Measurements from ENCODE around the gene CA11. TPM values are rescaled to one million over a fixed set of nuclear protein-coding genes. Genes with fewer than 3 reads are reported as not detected.

Gene CA11
- total RNA-seq, 2 donors from 2014 or later: 3.0 to 4.6 TPM

DNA sequence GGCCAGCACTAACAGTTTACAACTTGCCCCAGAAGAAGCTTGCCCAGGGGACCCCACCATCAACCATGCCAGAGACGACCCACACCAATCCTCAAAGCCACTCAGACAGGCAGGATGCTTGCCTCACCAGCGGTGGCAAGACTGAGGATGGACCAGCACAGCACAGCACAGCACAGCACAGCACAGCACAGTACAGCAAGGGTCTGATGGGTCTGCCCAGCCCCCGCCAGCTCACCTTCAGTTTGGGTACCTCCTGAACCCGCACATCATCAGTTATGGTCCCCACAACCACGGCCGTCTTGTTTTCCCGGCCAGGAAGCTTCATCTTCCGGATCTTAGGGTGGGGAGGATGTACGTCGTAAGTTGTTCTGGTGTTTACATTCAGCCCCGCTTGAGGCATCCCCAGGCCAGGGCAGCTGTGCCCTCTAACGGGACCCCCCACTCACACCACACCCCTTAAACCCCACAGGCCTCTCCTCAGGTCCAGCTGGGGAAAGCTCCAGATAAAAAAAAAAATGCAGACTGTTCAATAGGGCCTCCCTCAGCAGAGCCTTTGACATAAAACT lies 29.4 kb downstream of the CA11 start:
- Histone ChIP-seq H3K4me3 (no peak overlapping the region), H3K27ac (no peak overlapping the region), H3K9me3 (no peaks in the 10 kb centered on the region), H3K27me3 (replicated peaks; ENCODE audit: insufficient read depth) (no peaks in the 10 kb centered on the region), H3K4me1 (ENCODE audit: control insufficient read depth in 1 of 2, low read depth in 2 of 2) (peaks cover 17 to 33% of the 10 kb centered on the region in 2 donors), H3K36me3 (peaks cover 23% of the 10 kb centered on the region)
- ATAC-seq (ENCODE audit: insufficient number of reproducible peaks, low FRiP score, low read depth): no peak
- DNase-seq (ENCODE audit: low spot score): no peak
- no peak for TF ChIP-seq CTCF (IDR thresholded peaks at IDR 0.05)

DNA sequence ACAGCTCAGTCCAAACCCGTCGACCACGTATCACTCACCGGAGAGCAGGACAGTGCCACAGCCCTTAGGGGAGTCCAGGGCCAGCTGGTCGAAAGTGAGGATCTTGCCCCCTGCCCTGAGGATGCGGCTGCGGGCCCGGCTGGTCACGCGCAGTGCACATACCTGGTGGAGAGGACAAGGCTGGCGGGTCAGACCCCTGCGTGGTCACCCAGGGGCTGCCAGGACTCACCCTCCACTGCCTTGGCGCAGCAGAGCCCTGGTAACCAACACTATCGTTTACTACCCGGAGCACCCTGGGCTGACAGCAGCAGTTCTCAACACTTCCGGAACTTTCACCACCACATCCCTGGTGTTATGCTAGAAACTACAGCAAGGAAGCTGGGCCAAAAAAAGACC lies 29.9 kb downstream of the CA11 start:
- Histone ChIP-seq H3K36me3 (peaks cover 23% of the 10 kb centered on the region), H3K4me3 (no peak overlapping the region), H3K27ac (no peak overlapping the region), H3K9me3 (no peaks in the 10 kb centered on the region), H3K27me3 (replicated peaks; ENCODE audit: insufficient read depth) (no peaks in the 10 kb centered on the region), H3K4me1 (ENCODE audit: control insufficient read depth in 1 of 2, low read depth in 2 of 2) (peaks cover 17 to 33% of the 10 kb centered on the region in 2 donors)
- no peak for DNase-seq (ENCODE audit: low spot score)
- no peak for ATAC-seq (ENCODE audit: insufficient number of reproducible peaks, low FRiP score, low read depth)
- TF ChIP-seq CTCF (IDR thresholded peaks at IDR 0.05): no peak

DNA sequence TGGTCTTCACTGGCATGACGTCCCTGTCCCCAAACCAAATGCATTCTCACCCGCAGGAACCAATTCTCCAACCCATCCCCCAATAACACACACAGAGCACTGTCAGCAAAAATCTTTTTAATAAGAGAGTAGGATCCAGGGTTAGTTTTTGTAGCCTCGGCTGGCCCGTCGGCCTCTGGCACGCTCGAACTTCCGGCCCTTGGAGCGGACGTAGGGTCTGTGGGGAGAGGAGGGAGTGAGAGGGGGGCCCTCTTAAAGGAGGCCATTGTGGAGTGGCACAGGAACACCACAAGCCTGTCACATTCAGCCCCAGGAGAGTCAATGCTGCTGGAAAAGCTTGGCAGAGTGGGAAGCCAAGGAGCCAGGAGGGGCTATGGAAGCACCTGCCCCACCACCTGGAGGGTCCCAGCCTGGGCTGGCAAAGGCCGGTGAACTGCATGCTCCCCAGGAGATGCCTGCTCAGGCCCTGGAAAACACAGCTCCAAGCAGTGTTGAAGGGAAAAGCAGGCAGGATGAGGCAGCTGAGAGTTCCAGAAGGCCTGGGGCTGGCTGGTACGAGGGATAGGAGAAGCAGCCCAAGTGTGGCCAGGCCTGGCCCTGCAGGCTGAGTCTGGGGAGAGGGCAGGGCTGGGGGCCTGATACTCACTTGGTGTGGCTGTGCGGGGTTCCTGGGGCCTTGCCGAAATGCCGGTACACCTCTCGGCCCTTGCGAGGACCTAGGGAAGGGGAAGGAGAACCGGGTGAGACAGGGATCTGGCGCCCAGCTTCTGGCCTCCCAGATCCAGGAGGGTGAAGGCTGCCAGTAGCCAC lies 30.6 kb downstream of the CA11 start:
- no peaks in the 10 kb centered on the region for H3K9me3 ChIP-seq
- H3K4me1 ChIP-seq (ENCODE audit: control insufficient read depth in 1 of 2, low read depth in 2 of 2): peaks cover 17 to 31% of the 10 kb centered on the region in 2 donors
- no peak overlapping the region for H3K27ac ChIP-seq
- TF ChIP-seq CTCF (IDR thresholded peaks at IDR 0.05): no peak
- no peaks in the 10 kb centered on the region for H3K27me3 ChIP-seq (replicated peaks; ENCODE audit: insufficient read depth)
- DNase-seq (ENCODE audit: low spot score): no peak
- peaks cover 23% of the 10 kb centered on the region for H3K36me3 ChIP-seq
- no peak overlapping the region for H3K4me3 ChIP-seq
- ATAC-seq (ENCODE audit: insufficient number of reproducible peaks, low FRiP score, low read depth): no peak

DNA sequence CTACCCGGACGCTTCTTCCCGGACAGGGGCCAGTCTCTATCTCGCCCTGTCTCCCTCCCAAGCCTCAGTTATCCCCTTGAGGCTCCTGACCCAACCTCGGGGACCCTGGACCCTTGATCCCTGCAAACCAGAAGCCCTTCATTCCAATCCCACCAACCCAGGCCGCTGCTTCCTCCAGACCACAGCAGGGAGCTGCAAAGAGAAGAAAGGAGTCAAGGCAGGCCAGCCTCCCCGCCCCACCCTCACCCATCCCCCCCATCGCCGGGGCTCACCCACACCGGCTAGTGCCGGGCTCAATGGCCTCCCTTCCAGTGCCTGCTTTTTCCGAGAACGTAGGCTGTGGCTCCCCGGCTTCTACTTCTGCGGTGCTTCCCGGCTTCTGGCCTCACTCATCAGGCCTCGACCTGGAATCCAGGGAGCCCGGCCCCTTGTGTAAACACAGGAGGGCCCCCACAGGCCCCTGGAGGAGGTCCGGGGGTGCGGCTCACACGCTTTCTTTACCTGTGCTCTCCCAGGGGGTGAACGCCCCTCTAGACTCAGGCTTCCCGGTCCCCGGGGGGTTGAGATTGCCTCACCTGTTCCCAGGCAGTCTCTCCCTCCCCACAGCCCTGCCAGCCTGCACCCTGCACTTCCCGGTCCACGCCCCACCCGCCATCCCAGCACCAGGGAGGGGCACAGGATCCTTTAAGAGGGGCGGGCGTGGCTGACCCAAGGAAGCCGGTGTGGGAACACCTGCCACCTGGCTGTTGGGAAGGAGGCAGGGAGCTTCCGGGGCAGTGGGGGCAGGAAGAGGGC lies 31.4 kb downstream of the CA11 start, which contains the start of gene FAM83E:
Gene FAM83E, minus strand, starts transcription at position 641 of the 795 bp plus-strand sequence. CDS start 1,704 bp downstream, outside the sequence.
- ATAC-seq (ENCODE audit: insufficient number of reproducible peaks, low FRiP score, low read depth): no peak
- DNase-seq (ENCODE audit: low spot score): no peak
- H3K9me3 ChIP-seq: no peaks in the 10 kb centered on the region
- H3K27ac ChIP-seq: no peak within 1 kb of the TSS
- H3K4me3 ChIP-seq: no peak within 1 kb of the TSS
- peaks cover 23% of the 10 kb centered on the region for H3K36me3 ChIP-seq
- TF ChIP-seq CTCF (IDR thresholded peaks at IDR 0.05): no peak
- H3K27me3 ChIP-seq (replicated peaks; ENCODE audit: insufficient read depth): no peaks in the 10 kb centered on the region
- H3K4me1 ChIP-seq (ENCODE audit: control insufficient read depth in 1 of 2, low read depth in 2 of 2): peaks cover 15 to 22% of the 10 kb centered on the region in 2 donors

Measured in thoracic aorta (tissue), 2 donors.